Dermis blood vessel endothelial cell (primary cell): Measurements from ENCODE around the gene WARS2. TPM values are rescaled to one million over a fixed set of nuclear protein-coding genes. Genes with fewer than 3 reads are reported as not detected.
"Not testable (repeated sequence)": the region's sequence is repeated elsewhere in the genome, so short reads cannot be mapped to it uniquely, and the experiment has no call there.

ENCODE experiments used
- DNase-seq: peaks from one replicate; pipeline ENCODE4 v3.0.0; 2010
- total RNA-seq: library from RNA; depleted of rRNA; stranded (reverse); fragments of >200 nt; gene quantifications from 2 replicates; pipeline ENCODE4 v1.2.3, GENCODE V29; 2014

Gene WARS2
- total RNA-seq: 14.6 and 21.9 TPM in 2 replicates

DNA sequence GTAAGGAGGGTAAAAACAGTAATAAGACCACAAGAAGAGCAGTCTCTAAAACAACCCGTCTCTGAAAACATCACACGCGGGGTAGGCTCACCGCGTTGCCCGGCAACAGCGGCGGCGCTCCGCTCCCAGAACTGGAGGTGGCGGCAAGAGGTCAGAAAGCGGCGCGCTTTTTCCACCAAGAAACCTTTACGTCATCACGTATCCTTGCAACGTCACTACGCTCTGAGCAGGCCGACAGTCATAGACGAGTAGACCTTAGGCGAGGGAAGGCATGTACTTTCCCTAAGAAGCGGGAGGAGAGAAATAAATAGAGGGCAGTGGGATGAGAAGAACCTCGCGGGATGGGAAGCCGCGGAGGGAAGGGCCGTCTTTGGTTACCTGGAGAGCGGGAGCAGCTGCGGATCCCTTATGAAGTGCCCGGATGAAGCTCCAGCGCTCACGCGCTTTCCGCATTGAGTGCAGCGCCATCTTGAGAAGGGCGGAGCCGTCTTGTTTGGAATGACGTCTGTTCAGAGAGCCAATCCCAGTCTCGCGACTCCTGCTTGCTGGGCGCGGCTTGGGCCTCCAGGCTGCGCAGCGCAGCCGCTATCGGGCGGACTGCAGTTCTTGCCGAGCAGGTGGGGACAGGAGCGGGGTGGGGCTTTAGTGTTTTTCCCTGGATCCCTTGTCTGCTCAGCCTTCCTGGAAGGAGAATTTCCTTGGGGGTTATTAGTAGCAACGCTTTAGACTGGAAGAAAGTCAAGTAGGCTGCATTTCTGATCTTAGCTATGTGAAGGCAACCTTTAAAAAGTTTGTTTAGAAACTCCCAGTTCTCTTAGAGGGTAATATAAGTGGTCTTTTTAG, at the start of gene WARS2:
WARS2 (minus strand) TSS at position 477 of the 843 bp plus-strand sequence; CDS start at position 468, 9 bp downstream.
- DNase-seq: peak; percentile 98

DNA sequence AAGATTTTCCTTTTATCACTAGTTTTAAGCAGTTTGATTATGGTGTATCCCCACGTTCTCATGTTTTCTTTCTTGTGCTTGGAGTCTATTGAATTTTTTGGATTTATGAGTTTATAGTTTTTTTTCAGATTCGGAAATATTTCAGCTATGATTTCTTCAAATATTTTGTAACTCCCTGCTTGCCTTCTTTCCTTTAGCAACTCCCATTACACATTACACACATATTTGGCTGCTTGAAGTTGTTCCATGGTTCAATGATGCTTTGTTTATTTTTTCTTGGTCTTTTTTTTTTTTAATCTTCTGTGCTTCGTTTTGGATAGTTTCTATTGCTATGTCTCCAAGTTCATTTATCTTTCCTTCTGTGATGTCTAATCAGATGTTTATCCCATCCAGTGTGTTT, 48.5 kb upstream of the WARS2 start:
- DNase-seq: no peak

DNA sequence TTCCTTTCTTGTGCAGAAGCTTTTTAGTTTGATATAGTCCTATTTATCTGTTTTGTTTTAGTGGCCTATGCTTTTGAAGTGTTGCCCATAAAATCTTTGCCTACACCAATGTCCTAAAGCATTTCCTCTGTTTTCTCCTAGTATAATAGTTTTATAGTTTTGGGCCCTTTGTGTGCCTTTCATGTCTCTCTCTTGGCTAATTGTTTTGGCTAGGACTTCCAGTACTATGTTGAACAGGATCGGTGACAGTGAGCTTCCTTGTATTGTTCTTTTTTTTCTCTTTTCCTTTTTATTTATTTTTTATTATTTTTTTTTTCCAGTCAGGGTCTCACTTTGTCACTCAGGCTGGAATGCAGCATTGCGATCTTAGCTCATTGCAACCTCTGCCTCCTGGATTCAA, 47.0 kb upstream of the WARS2 start:
- peak; percentile 38 for DNase-seq

DNA sequence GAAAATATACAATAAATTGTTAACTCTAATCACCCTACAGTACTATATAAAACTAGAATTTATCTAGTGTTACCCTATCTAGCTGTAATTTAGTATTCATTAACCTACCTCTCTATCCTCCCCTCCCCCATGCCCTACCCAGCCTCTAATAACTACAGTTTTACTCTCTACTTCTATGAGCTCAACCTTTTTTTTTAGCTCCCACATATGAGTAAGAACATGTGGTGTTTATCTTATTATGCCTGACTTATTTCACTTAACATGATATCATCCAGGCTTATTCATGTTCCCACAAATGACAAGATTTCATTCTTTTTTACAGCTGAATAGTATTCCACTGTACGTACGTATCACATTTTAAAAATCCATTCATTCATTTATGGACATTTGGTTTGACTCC, 46.0 kb upstream of the WARS2 start:
- no peak for DNase-seq

DNA sequence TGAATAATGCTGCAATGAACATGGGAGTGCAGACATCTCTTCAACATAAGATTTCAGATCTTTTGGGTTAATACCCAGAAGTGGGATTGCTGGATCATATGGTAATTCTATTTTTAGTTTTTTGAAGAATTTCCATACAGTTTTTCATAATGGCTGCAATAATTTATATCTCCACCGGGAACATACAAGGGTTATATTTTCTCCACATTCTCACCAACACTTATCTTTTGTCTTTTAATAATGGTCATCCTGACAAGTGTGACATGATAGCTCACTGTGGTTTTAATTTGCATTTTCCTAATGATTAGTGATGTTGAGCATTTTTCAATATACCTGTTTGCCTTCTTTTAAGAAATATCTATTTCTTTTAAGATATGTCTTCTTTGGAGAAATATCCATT, 44.5 kb upstream of the WARS2 start:
- DNase-seq: no peak

DNA sequence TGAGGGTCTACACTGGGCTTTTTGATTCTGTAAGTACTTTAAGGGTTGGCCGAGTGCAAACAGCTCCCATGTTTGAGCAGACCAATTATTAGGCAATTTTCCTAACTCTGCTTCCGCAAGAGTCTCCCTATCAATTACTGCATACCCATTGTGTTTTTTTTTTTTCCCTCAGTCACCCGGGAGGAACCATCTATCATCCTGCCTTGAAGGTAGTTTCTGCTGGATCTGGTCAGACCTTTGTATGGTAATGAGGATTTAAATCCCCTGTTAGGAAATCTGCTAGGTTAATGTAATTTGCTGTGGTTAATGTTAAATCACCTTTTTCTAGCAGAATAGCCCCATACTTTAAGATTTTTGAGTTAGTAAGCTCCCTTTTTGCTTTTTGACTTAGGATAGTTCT, 40.8 kb upstream of the WARS2 start:
- DNase-seq: no peak

DNA sequence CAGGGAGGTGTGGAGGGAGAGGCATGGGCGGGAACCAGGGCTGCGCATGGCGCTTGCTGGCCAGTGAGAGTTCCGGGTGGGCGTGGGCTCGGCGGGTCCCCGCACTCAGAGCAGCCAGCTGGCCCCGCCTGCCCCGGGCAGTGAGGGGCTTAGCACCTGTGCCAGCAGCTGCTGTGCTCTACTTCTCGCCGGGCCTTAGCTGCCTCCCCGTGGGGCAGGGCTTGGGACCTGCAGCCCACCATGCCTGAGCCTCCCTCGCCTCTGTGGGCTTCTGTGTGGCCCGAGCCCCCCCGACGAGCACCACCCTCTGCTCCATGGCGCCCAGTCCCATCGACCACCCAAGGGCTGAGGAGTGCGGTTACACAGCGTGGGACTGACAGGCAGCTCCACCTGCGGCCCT, 38.6 kb upstream of the WARS2 start:
- DNase-seq: no peak

DNA sequence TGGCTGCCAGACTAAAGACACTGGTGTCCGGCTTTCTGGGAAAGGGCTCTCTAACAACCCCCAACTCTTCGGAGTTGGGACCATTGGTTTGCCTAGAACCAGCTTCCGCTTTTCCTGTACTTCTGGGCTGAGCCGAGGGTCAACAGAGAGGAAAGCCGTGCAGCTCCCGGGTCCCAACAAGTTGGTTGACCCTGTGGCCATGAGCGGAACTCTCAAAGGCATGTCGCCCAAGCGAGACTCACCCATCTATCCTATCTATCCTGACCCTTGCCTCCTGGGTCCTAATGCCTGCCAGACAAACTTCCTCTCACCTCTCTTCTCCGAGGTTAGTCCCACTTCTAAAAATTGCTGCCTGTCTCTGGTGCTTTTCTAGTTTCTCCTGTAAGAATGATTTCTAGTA, 32.5 kb upstream of the WARS2 start:
- DNase-seq: not testable (repeated sequence)

DNA sequence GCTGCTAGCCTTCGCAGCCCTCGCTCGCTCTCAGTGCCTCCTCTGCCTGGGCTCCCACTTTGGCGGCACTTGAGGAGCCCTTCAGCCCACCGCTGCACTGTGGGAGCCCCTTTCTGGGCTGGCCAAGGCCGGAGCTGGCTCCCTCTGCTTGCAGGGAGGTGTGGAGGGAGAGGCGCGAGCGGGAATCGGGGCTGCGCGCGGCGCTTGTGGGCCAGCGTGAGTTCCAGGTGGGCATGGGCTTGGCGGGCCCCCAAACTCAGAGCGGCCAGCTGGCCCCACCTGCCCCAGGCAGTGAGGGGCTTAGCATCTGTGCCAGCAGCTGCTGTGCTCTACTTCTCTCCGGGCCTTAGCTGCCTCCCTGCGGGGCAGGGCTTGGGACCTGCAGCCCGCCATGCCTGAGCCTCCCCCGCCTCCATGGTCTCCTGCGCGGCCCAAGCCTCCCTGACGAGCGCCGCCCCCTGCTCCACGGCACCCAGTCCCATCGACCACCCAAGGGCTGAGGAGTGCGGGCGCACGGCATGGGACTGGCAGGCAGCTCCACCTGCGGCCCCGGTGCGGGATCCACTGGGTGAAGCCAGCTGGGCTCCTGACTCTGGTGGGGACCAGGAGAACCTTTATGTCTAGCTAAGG, 31.0 kb upstream of the WARS2 start:
- not testable (repeated sequence) for DNase-seq

DNA sequence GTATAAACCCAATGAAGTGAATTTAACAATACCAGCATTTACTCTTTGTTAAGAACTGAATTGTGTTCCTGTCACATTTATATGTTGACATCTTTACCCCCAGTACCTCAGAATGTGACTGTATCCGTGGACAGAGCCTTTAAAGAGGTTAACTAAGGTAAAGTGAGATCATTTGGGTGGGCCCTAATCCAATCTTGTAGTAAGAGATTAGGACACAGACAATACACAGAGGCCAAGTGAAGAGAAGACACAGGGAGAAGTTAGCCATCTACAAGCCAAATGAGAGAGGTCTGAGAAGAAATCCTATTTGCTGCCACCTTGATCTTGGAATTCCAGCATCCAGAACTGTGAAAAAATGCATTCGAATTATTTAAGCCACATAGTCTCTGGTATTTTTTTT, 22.9 kb upstream of the WARS2 start:
- DNase-seq: no peak

DNA sequence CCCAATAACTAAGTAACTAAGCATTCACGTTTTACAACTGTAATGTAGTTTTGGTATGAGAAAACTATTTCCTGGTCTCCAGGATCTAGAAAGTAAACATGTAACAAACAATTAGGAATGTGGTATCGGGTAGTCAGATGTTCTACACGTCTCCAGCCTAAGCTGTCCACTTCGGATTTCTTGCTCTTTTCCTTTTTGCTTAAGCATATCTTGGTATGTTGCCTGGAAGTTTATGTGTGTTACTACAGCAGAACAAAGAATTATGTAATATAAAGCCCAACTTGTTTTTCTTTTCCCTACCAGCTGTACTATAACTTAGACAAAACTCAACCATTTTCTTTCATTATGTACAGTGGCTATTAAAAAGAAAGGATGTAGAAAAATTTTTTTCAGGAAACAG, 20.4 kb upstream of the WARS2 start:
- DNase-seq: peak; percentile 61

DNA sequence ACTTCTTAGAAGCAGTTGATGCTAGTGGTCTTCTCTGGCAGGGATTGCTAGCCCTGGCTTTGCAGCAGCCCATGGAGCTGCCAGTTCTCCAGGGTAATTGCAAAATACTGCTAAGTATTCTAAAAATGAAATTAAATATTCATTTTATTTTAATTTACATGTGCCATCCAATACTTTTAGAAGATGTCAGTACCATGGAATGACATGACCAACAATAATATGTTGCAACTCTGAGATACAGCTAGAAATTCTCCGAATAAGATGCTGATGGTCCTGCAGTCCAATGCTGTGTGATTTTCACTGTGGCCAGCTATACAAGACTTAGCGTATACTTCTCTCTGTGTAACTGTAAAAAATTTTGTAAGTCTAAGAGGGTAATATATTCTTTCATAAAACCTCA, 20.0 kb upstream of the WARS2 start:
- DNase-seq: no peak

DNA sequence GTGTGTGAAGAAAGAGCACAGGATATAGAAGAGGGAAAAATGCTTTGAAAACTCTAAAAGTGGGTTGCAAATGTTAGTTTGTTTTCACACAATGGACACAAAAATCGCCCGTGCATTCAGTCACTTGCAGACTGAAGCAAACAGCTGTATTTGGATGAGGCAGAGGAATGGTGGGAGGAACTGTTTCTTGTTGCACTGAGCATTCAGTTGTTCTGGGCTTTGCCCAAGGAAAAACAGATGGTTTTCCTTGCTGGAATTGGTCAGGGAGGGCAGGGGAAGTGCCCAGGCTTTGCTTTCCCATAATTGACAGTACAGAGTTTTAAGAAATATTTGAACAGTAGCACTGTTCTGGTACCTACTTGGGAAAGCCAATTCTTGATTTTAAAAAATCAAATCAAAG, 19.5 kb upstream of the WARS2 start:
- DNase-seq: no peak

DNA sequence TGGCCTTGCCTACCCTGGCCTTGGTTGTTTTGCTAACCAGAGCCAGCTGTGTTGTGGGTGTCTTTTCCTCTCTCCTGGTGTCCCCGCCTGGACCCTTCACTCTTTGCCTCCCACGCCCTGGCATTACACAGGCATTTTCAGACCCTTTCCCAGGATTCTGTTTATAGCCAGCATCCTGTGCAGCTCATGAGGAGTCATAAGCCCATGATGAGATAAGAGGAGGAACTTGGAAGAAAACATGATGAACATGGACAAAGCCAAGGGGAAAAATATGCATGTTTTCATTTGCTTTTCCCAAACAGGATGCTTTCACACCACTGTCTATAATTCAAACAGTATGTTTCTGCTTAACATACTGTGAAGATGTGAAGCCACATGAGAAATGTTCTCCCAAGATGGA, 18.7 kb upstream of the WARS2 start:
- no peak for DNase-seq

DNA sequence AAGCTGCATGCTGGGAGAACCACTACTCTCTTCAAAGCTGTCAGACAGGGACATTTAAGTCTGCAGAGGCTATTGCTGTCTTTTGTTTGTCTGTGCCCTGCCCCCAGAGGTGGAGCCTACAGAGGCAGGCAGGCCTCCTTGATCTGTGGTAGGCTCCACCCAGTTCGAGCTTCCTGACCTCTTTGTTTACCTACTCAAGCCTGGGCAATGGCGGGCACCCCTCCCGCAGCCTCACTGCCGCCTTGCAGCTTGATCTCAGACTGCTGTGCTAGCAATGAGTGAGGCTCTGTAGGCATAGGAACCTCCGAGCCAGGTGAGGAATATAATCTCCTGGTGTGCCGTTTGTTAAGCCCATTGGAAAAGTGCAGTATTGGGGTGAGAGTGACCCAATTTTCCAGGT, 16.3 kb upstream of the WARS2 start:
- DNase-seq: not testable (repeated sequence)

DNA sequence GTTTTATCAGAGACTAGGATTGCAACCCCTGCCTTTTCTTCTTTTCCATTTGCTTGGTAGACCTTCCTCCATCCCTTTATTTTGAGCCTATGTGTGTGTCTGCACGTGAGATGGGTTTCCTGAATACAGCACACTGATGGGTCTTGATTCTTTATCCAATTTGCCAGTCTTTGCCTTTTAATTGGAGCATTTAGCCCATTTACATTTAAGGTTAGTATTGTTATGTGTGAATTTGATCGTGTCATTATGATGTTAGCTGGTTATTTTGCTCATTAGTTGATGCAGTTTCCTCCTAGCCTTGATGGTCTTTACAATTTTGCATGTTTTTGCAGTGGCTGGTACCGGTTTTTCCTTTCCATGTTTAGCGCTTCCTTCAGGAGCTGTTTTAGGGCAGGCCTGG, 14.6 kb upstream of the WARS2 start:
- not testable (repeated sequence) for DNase-seq

DNA sequence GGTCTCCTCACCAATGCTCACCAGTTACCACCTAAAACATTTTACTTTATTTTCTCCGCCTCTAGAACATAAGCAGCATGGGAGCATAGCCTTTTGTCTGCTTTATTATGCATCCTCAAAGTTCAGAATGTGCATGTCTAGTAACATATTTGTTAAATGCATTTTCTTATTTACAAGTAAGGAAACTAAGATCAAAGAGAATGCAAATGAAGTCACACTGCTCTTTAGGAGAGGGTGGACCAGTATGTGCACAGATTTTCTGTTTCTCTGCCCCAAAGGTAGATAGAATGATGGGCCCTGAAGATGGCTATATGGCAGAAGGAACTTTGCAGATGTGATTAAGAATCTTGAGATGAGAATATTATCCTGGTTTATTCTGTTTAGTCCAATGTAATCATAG, 9.7 kb upstream of the WARS2 start:
- no peak for DNase-seq

DNA sequence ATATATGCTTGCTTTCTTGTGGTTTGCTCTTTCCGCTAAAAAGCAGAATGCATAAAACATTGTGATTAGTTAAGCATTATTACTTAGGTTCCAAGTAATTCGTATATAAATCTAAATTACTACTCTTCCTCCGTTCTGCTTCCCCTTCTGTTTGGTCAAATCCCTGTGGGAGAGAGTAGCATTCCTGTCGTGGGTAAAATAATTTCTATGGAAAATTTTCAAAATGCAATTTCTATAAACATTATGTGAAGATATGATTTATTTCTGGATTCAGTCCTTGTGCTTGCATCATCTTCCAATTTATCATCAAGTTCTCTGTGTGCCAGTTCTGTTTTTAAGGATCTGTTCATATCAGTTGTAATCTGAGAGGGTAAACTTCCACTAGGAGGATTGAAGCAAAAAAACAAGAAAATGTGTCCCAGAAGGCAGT, 7.2 kb upstream of the WARS2 start:
- DNase-seq: no peak

DNA sequence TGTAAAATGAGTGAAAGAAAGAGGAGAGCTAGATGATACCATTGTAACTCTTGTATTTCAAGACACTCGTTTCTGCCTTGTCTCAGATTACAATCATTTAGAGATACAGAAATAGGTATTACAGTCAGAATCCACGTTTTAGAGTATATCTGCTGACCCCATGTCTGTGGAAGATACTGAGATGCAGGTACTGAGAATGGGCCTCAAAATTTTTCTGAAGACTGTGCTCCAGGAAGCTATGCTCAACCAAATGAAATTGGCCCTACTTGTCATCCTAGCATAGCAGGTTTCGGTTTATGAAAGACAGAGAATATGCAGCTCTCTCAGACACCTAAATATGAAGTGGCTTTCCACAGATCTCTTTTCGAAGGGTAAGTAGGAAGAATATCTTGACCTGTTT, 6.0 kb upstream of the WARS2 start:
- DNase-seq: no peak

DNA sequence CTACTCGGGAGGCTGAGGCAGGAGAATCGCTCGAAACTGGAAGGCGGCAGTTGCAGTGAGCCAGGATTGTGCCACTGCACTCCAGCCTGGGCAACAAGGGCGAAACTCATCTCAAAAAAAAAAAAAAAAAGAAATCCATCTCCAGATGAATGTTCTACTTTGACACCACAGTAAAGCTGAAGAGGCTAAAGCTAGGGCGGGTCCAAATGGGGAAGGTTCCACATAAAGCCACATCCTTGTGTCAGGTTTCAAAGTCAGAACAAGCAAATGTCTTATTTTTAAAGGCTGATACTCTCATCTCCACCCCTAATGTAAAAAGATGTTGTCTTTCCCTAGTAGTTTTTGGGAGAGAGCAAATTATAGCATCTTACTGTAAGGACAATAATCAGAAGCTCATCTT, 4.4 kb upstream of the WARS2 start:
- DNase-seq: no peak

DNA sequence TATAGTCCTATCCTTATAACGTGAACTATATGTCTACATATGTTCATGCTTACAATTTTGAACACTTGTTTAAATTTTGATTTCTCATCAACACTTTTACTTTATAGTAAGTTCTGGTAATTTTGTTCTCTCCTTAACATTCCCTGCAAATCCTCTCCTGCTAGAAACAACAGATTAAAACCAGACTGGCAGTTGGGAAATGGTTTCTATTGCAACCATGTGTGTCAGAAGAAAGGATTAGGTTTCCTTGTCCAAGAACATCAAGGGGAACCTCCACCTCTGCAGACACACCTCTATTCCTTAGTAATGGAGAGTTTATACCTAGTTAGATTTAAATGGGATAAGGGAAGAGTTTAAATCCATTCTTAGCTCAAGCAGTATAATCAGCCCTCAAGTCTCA, 3.3 kb upstream of the WARS2 start:
- no peak for DNase-seq

DNA sequence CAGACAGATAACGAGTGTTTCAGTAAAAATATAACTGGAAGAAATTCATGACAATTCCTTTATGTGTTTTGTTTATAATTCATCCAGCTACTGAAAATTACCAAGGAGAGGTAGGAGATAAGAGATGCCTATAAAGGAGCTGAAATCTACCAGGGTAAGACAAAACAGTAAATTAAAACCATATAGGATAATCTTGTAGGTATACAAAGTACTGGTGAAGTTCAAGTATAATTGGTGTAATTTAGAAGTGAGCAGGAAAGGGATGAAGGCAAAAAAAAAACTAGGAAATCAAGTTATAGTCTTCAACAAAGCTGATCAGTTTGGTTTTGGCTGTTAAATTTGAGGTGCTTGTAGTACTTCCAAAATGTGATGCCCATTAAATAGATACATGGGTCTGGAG, 1.2 kb upstream of the WARS2 start:
- DNase-seq: no peak

DNA sequence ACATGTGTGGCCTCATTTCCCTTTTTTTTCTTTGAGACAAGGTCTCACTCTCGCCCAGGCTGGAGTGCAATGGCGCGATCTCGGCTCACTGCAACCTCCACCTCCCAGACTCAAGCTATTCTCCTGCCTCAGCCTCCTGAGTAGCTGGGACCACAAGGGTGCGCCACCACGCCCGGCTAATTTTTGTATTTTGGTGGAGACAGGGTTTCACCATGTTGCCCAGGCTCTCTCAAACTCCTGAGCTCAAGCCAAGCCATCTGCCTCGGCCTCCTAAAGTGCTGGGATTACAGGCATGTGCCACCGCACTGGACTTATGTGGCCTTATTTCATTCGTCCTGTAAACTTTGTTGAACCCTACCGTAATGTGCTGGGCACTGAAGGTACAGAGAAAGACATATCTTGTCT, 569 bp upstream of the WARS2 start:
- DNase-seq: peak; percentile 36

DNA sequence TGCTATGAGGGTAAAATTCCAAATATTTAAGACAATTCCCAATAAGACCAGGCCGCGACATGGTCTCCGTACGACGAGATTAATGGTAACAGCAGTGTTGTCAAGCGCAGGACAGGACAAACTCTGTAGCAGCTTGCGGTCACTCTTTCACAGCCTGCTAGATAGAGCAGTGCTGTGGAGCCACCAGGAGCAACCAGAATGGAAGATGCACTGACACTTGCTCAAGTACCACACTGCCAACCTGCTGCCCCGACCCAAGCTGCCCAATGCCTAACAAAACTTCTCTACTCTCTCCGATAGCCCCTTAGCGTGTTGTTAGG, 636 bp downstream of the WARS2 start:
- DNase-seq: no peak

DNA sequence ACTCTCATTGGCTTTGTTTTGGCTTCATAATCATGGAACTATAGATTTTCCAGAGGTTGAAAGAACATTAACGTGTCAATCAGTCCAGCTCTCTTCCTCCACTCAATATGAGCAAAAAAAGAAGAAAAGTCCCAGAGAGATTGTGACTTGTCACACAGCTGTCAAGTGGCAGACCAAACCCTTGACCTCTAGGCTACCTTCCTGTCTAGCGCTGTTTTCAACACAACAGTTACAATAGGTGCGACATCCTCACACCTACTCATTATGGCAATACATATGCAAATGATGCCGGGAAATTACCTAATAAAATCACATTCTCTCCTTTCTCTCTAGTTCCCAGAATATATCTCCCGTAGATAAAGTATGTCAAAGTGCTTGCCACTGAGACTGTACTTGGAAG, 1.1 kb downstream of the WARS2 start:
- DNase-seq: no peak
